H9 (cell line): ENCODE data around the gene WDR5. TPM values are rescaled to one million over a fixed set of nuclear protein-coding genes. Genes with fewer than 3 reads are reported as not detected.

ENCODE experiments used
- DNase-seq: peaks from one replicate; pipeline ENCODE4 v3.0.0-alpha.2; 2017
- H2AFZ ChIP-seq: one replicate; pipeline ENCODE4 v1.6.1; 2013; ENCODE audit warnings: mild to moderate bottlenecking, low read length, control low read depth, moderate library complexity
- H2AK5ac ChIP-seq: 2 replicates; pipeline ENCODE4 v1.6.1; 2013; ENCODE audit warnings: low read length, control low read depth, mixed read lengths; ENCODE audit not compliant: insufficient read length
- H2BK120ac ChIP-seq: one replicate; pipeline ENCODE4 v1.6.1; 2013; ENCODE audit warnings: low read depth, mild to moderate bottlenecking, low read length, control low read depth, inconsistent platforms; ENCODE audit not compliant: poor library complexity, severe bottlenecking
- H2BK12ac ChIP-seq: 2 replicates; pipeline ENCODE4 v1.6.1; 2013; ENCODE audit warnings: low read length, control low read depth, mixed read lengths, low read depth; ENCODE audit not compliant: insufficient read length
- H2BK15ac ChIP-seq: 2 replicates; pipeline ENCODE4 v1.6.1; 2013; ENCODE audit warnings: low read depth, low read length, control low read depth
- H2BK20ac ChIP-seq: one replicate; pipeline ENCODE4 v1.6.1; 2013; ENCODE audit warnings: low read depth, mild to moderate bottlenecking, low read length, control low read depth, inconsistent platforms; ENCODE audit not compliant: poor library complexity, severe bottlenecking
- H2BK5ac ChIP-seq: 2 replicates; pipeline ENCODE4 v1.6.1; 2013; ENCODE audit warnings: low read length, control low read depth, mixed read lengths; ENCODE audit not compliant: insufficient read length
- H3K14ac ChIP-seq: 2 replicates; pipeline ENCODE4 v1.6.1; 2013; ENCODE audit warnings: low read length, control low read depth; ENCODE audit not compliant: insufficient read depth
- H3K18ac ChIP-seq: 2 replicates; pipeline ENCODE4 v1.6.1; 2013; ENCODE audit warnings: low read depth, mild to moderate bottlenecking, mixed read lengths, low read length, control low read depth; ENCODE audit not compliant: insufficient read length
- H3K23ac ChIP-seq: 2 replicates; pipeline ENCODE4 v1.6.1; 2013; ENCODE audit warnings: low read length, control low read depth, mixed read lengths, low read depth; ENCODE audit not compliant: insufficient read length
- H3K23me2 ChIP-seq: 2 replicates; pipeline ENCODE4 v1.6.1; 2013; ENCODE audit warnings: low read depth, mild to moderate bottlenecking, mixed read lengths, low read length, control low read depth; ENCODE audit not compliant: insufficient read length, poor library complexity, severe bottlenecking
- H3K27ac ChIP-seq: 2 replicates; pipeline ENCODE4 v1.5.1; 2013; ENCODE audit warnings: low read length, control low read depth, mixed read lengths, low read depth; ENCODE audit not compliant: insufficient read length
- H3K27me3 ChIP-seq: 2 replicates; pipeline ENCODE4 v1.6.1; 2013; ENCODE audit warnings: low read length, control low read depth, inconsistent platforms; ENCODE audit not compliant: insufficient read depth
- H3K4ac ChIP-seq: 2 replicates; pipeline ENCODE4 v1.6.1; 2013; ENCODE audit warnings: low read depth, mild to moderate bottlenecking, control low read depth, inconsistent platforms, low read length, moderate library complexity
- H3K4me1 ChIP-seq: 2 replicates; pipeline ENCODE4 v1.6.1; 2013; ENCODE audit warnings: low read length, control low read depth, inconsistent platforms; ENCODE audit not compliant: insufficient read depth
- H3K4me2 ChIP-seq: 2 replicates; pipeline ENCODE4 v1.6.1; 2013; ENCODE audit warnings: low read length, control low read depth, mixed read lengths; ENCODE audit not compliant: insufficient read length, insufficient read depth
- H3K56ac ChIP-seq: 2 replicates; pipeline ENCODE4 v1.6.1; 2013; ENCODE audit warnings: low read depth, mild to moderate bottlenecking, mixed read lengths, low read length, control low read depth; ENCODE audit not compliant: insufficient read length
- H3K79me1 ChIP-seq: 2 replicates; pipeline ENCODE4 v1.6.1; 2013; ENCODE audit warnings: low read depth, mild to moderate bottlenecking, moderate library complexity, low read length, control low read depth, inconsistent platforms; ENCODE audit not compliant: insufficient read depth, poor library complexity, severe bottlenecking
- H3K79me2 ChIP-seq: 2 replicates; pipeline ENCODE4 v1.6.1; 2013; ENCODE audit warnings: low read length, control low read depth, inconsistent platforms; ENCODE audit not compliant: insufficient read depth
- H3K9ac ChIP-seq: 2 replicates; pipeline ENCODE4 v1.6.1; 2013; ENCODE audit warnings: low read length, control low read depth, mixed read lengths; ENCODE audit not compliant: insufficient read length; ENCODE audit errors: extremely low read depth
- H3K9me3 ChIP-seq: one replicate; pipeline ENCODE4 v1.6.1; 2013; ENCODE audit warnings: low read depth, low read length, inconsistent platforms; ENCODE audit not compliant: control insufficient read depth
- H3T11ph ChIP-seq: one replicate; pipeline ENCODE4 v1.6.1; 2013; ENCODE audit warnings: mild to moderate bottlenecking, low read length, control low read depth, inconsistent platforms
- H4K20me1 ChIP-seq: one replicate; pipeline ENCODE4 v1.6.1; 2013; ENCODE audit not compliant: control insufficient read depth, insufficient read length, insufficient read depth
- H4K5ac ChIP-seq: 2 replicates; pipeline ENCODE4 v1.6.1; 2013; ENCODE audit warnings: low read depth, mild to moderate bottlenecking, mixed read lengths, low read length, control low read depth; ENCODE audit not compliant: insufficient read length
- H4K8ac ChIP-seq: replicated peaks from 2 replicates; pipeline ENCODE4 v1.6.1; 2013; ENCODE audit warnings: low read length, control low read depth, mixed read lengths, low read depth; ENCODE audit not compliant: insufficient read length
- H4K91ac ChIP-seq: 2 replicates; pipeline ENCODE4 v1.6.1; 2013; ENCODE audit warnings: low read depth, mild to moderate bottlenecking, moderate library complexity, mixed read lengths, low read length, control low read depth; ENCODE audit not compliant: insufficient read length
- H3K27ac Mint-ChIP-seq, 3 experiments: 2 replicates in 2 of 3; 3 replicates in 1 of 3; pipeline ENCODE4 v1.8.0; 2020 to 2021; ENCODE audit warnings: mixed read lengths in 3 of 3, mild to moderate bottlenecking in 1 of 3, moderate library complexity in 1 of 3
- H3K27me3 Mint-ChIP-seq: 2 replicates; pipeline ENCODE4 v1.8.0; 2021; ENCODE audit warnings: low read depth, mild to moderate bottlenecking, moderate library complexity, mixed read lengths
- H3K36me3 Mint-ChIP-seq, 3 experiments: 2 replicates in 2 of 3; 3 replicates in 1 of 3; pipeline ENCODE4 v1.8.0; 2020 to 2021; ENCODE audit warnings: low read depth in 3 of 3, mixed read lengths in 3 of 3; ENCODE audit not compliant: insufficient read depth in 1 of 3
- H3K4me1 Mint-ChIP-seq, 2 experiments: 2 replicates each; pipeline ENCODE4 v1.8.0; 2020; ENCODE audit warnings: mixed read lengths in 2 of 2
- H3K4me3 Mint-ChIP-seq, 2 experiments: 2 replicates in 1 of 2; 3 replicates in 1 of 2; pipeline ENCODE4 v1.8.0; 2020 to 2021; ENCODE audit warnings: mild to moderate bottlenecking in 2 of 2, mixed read lengths in 2 of 2, moderate library complexity in 1 of 2
- H3K9me3 Mint-ChIP-seq, 2 experiments: 2 replicates in 1 of 2; 3 replicates in 1 of 2; pipeline ENCODE4 v1.8.0; 2020; ENCODE audit warnings: mild to moderate bottlenecking in 2 of 2, mixed read lengths in 2 of 2, moderate library complexity in 1 of 2
- CTCF ChIP-seq: fragments of 200-600 bp; sonication (generic); conservative IDR thresholded peaks from 3 replicates; pipeline ENCODE4 v1.8.0; 2021; ENCODE audit warnings: antibody characterized with exemption, mild to moderate bottlenecking
- WGBS: extraction: QIAGEN DNeasy Blood & Tissue Kit; methylation state at CpG from one replicate; pipeline ENCODE4 v1.1.7; 2013; ENCODE audit warnings: missing lambda C conversion rate, low lambda C conversion rate, mixed read lengths; ENCODE audit not compliant: insufficient read length; ENCODE audit errors: extremely low coverage; 5-methylcytosine and 5-hydroxymethylcytosine counted together
- total RNA-seq: library from RNA; stranded (reverse); gene quantifications from 2 replicates; pipeline ENCODE4 v1.2.1, GENCODE V29; 2021

Gene WDR5
- total RNA-seq, 1 experiment from 2014 or later: 72.3 TPM

- Histone ChIP-seq H3K9me3 (peaks cover 5% of the 10 kb centered on the region), H3K18ac (no peak overlapping the region), H2AFZ (no peak overlapping the region), H3K4ac (no peak overlapping the region), H3K56ac (no peak overlapping the region), H3K9ac (no peak overlapping the region), H4K5ac (no peak overlapping the region), H2BK15ac (no peak overlapping the region), H3T11ph (no peak overlapping the region), H3K79me1 (no peaks in the 10 kb centered on the region), H3K27ac (no peak overlapping the region), H3K4me1 (no peaks in the 10 kb centered on the region), H3K79me2 (no peaks in the 10 kb centered on the region), H3K23me2 (no peaks in the 10 kb centered on the region), H2BK12ac (no peak overlapping the region), H2BK20ac (no peak overlapping the region), H4K8ac (no peak overlapping the region), H2BK120ac (no peak overlapping the region), H2AK5ac (no peak overlapping the region), H3K27me3 (no peaks in the 10 kb centered on the region), H2BK5ac (no peak overlapping the region), H4K91ac (no peak overlapping the region), H4K20me1 (peaks cover 2% of the 10 kb centered on the region), H3K4me2 (no peak overlapping the region), H3K23ac (no peak overlapping the region), H3K14ac (no peak overlapping the region)
- Mint-ChIP-seq H3K9me3 (peaks cover 11 to 14% of the 10 kb centered on the region in 2 experiments), H3K4me3 (no peak overlapping the region; a peak in 1 of 5 replicates), H3K36me3 (peaks cover 0 to 8% (median 2%) of the 10 kb centered on the region in 3 experiments; a peak in 3 of 7 replicates), H3K27me3 (peaks cover 17% of the 10 kb centered on the region), H3K27ac (no peak overlapping the region), H3K4me1 (peaks cover 0 to under 1% of the 10 kb centered on the region in 2 experiments; a peak in 1 of 4 replicates)
- WGBS: no CpG with 5 or more reads among the region's 13 CpGs
- DNase-seq: peak; percentile 71
- TF ChIP-seq CTCF: peak; percentile 93
These were observed 36.6 kb upstream of the WDR5 start for GRCh38 chr9:134099123-134099761.
